ENCODE data around the gene WHRN. TPM values are rescaled to one million over a fixed set of nuclear protein-coding genes. Genes with fewer than 3 reads are reported as not detected.

WHRN gene
- total RNA-seq, 2 experiments from 2014 or later: 19.9 to 20.5 TPM

DNA sequence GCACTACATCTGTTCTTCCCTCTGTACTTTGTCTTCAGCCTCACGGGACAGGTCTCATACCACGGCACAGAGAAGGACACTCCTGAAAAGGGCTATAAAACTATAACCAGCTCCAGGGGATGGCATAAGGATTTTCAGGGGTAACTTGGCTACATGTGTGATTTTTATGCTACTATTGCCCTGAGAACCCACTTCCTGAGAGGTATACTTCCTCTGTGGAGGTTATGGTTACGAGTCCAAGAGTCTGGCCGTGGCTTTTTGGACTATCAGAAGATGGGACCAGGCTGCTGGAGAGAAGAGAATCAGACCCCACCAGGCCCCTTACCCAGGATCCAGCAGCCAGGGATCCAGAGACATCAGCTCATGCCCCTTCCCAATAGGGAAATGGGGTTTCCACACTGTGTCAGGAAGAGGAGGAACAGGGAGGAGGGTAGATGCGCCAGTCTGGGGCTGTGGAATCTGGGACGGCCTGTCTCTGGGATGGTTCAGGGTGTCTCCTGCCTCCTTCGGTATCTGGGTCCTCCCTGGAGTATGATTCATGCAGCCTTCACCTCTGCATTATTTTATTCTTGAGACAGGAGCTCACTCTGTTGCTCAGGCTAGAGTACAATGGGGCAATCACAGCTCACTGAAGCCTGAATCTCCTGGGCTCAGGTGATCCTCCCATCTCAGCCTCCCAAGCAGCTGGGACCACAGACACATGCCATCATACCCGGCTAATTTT, 29.7 kb downstream of the WHRN start:
- intact Hi-C loops (cut with DNase I, micrococcal nuclease): no loop called here
- DNase-seq (no peak), ATAC-seq (ENCODE audit: poor library complexity) (no peak)
- no peaks in the 10 kb centered on the region for H3K36me3 ChIP-seq (ENCODE audit: insufficient read depth, low read length)
- TF ChIP-seq, protein P1, sequence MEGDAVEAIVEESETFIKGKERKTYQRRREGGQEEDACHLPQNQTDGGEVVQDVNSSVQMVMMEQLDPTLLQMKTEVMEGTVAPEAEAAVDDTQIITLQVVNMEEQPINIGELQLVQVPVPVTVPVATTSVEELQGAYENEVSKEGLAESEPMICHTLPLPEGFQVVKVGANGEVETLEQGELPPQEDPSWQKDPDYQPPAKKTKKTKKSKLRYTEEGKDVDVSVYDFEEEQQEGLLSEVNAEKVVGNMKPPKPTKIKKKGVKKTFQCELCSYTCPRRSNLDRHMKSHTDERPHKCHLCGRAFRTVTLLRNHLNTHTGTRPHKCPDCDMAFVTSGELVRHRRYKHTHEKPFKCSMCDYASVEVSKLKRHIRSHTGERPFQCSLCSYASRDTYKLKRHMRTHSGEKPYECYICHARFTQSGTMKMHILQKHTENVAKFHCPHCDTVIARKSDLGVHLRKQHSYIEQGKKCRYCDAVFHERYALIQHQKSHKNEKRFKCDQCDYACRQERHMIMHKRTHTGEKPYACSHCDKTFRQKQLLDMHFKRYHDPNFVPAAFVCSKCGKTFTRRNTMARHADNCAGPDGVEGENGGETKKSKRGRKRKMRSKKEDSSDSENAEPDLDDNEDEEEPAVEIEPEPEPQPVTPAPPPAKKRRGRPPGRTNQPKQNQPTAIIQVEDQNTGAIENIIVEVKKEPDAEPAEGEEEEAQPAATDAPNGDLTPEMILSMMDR (IDR thresholded peaks at IDR 0.05): no peak
- Mint-ChIP-seq H3K27me3 (no peaks in the 10 kb centered on the region), H3K9me3 (no peaks in the 10 kb centered on the region), H3K4me1 (ENCODE audit: low read depth) (peaks cover 8% of the 10 kb centered on the region), H3K36me3 (ENCODE audit: low read depth) (no peaks in the 10 kb centered on the region), H3K27ac (no peak overlapping the region), H3K4me3 (no peak overlapping the region)
- ChIA-PET CTCF (interaction anchor here (1.0 kb wide), 1 partner anchor 178 kb away, joined by 4 read pairs; no protein-coding TSS in a partner anchor), POLR2A (interaction anchor here (0.5 to 0.7 kb wide), 2 partner anchors 23 to 364 kb away, joined by 3 read pairs; no protein-coding TSS in a partner anchor)
- no peaks in the 10 kb centered on the region for H3K27me3 ChIP-seq (ENCODE audit: control insufficient read depth in 1 of 2, insufficient read depth in 2 of 2, low read length in 2 of 2)
- H3K27ac ChIP-seq (ENCODE audit: low read depth in 1 of 2, low read length in 2 of 2): no peak overlapping the region
- peaks cover 0 to 10% of the 10 kb centered on the region in 2 experiments for H3K9me3 ChIP-seq (ENCODE audit: control insufficient read depth in 1 of 2, insufficient read depth in 1 of 2, low read length in 2 of 2)
- H3K4me3 ChIP-seq (ENCODE audit: low read length): no peak overlapping the region
- H3K4me1 ChIP-seq (ENCODE audit: insufficient read depth, low read length): peaks cover 10% of the 10 kb centered on the region

DNA sequence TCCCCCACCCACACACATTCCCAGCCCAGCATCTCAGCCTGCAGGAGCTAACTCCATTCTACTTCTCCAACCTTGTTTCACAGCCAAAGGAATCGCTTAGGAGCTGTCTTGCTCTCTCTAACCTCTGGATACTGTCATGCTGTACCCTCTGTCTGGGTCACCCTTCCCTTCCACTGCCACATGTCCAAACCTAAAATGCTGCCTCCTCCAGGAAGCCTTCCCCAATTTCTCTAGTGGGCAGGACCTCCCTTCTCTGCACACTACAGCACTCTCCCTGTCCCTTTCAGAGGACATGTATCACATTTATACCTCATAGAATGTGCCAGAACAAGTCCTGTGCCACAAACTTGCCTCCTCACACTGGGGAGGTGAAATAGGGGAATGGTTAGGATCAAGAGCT, 30.8 kb downstream of the WHRN start:
- H3K9me3 Mint-ChIP-seq: no peaks in the 10 kb centered on the region
- peaks cover 0 to 18% of the 10 kb centered on the region in 2 experiments for H3K9me3 ChIP-seq (ENCODE audit: control insufficient read depth in 1 of 2, insufficient read depth in 1 of 2, low read length in 2 of 2)
- intact Hi-C loops (cut with DNase I, micrococcal nuclease): no loop called here
- TF ChIP-seq, protein P1 (IDR thresholded peaks at IDR 0.05): no peak
- peaks cover 8% of the 10 kb centered on the region for H3K4me1 Mint-ChIP-seq (ENCODE audit: low read depth)
- ATAC-seq (ENCODE audit: poor library complexity) (no peak), DNase-seq (no peak)
- H3K27ac Mint-ChIP-seq: no peak overlapping the region
- no peak overlapping the region for H3K27ac ChIP-seq (ENCODE audit: low read depth in 1 of 2, low read length in 2 of 2)
- ChIA-PET CTCF (interaction anchor here (0.6 kb wide), 2 partner anchors 18 to 179 kb away, joined by 3 read pairs; no protein-coding TSS in a partner anchor), POLR2A (no interaction called here)
- H3K36me3 ChIP-seq (ENCODE audit: insufficient read depth, low read length): no peaks in the 10 kb centered on the region
- H3K27me3 Mint-ChIP-seq: no peaks in the 10 kb centered on the region
- peaks cover 10% of the 10 kb centered on the region for H3K4me1 ChIP-seq (ENCODE audit: insufficient read depth, low read length)
- H3K36me3 Mint-ChIP-seq (ENCODE audit: low read depth): no peaks in the 10 kb centered on the region
- H3K4me3 ChIP-seq (ENCODE audit: low read length): no peak overlapping the region
- H3K4me3 Mint-ChIP-seq: no peak overlapping the region
- H3K27me3 ChIP-seq (ENCODE audit: control insufficient read depth in 1 of 2, insufficient read depth in 2 of 2, low read length in 2 of 2): no peaks in the 10 kb centered on the region

DNA sequence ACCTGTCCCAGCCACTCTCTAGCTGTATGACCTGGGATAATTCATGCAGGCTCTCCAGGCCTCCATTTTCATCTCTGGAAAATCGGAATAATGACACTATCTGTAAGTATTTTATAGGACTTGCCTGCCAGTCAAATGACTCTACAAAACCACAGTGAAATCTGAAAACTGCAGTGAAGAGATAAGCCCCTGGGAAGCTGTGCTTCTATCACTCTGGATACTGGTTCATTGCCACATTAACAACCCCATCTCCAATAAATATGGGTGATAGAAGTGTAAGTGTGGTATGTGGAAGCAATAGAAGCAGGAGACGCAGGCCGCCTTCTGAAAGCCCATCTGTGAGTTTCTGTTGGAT, 31.8 kb downstream of the WHRN start:
- TF ChIP-seq, protein P1 (IDR thresholded peaks at IDR 0.05): no peak
- peaks cover 8% of the 10 kb centered on the region for H3K4me1 Mint-ChIP-seq (ENCODE audit: low read depth)
- CTCF ChIA-PET: no interaction called here
- DNase-seq (no peak), ATAC-seq (ENCODE audit: poor library complexity) (no peak)
- H3K27me3 Mint-ChIP-seq: no peaks in the 10 kb centered on the region
- intact Hi-C loops (cut with DNase I, micrococcal nuclease): no loop called here
- no peaks in the 10 kb centered on the region for H3K27me3 ChIP-seq (ENCODE audit: control insufficient read depth in 1 of 2, insufficient read depth in 2 of 2, low read length in 2 of 2)
- no peaks in the 10 kb centered on the region for H3K36me3 ChIP-seq (ENCODE audit: insufficient read depth, low read length)
- peaks cover 0 to 20% of the 10 kb centered on the region in 2 experiments for H3K9me3 ChIP-seq (ENCODE audit: control insufficient read depth in 1 of 2, insufficient read depth in 1 of 2, low read length in 2 of 2)
- POLR2A ChIA-PET: no interaction called here
- no peaks in the 10 kb centered on the region for H3K36me3 Mint-ChIP-seq (ENCODE audit: low read depth)
- no peak overlapping the region for H3K27ac Mint-ChIP-seq
- no peak overlapping the region for H3K4me3 Mint-ChIP-seq
- no peak overlapping the region for H3K27ac ChIP-seq (ENCODE audit: low read depth in 1 of 2, low read length in 2 of 2)
- peaks cover 10% of the 10 kb centered on the region for H3K4me1 ChIP-seq (ENCODE audit: insufficient read depth, low read length)
- no peak overlapping the region for H3K4me3 ChIP-seq (ENCODE audit: low read length)
- H3K9me3 Mint-ChIP-seq: no peaks in the 10 kb centered on the region
